ENCODE data around the gene CTIF. TPM values are rescaled to one million over a fixed set of nuclear protein-coding genes. Genes with fewer than 3 reads are reported as not detected.

CTIF gene
- total RNA-seq, 4 donors from 2014 or later: 72.2 to 137 (median 86.5) TPM

DNA sequence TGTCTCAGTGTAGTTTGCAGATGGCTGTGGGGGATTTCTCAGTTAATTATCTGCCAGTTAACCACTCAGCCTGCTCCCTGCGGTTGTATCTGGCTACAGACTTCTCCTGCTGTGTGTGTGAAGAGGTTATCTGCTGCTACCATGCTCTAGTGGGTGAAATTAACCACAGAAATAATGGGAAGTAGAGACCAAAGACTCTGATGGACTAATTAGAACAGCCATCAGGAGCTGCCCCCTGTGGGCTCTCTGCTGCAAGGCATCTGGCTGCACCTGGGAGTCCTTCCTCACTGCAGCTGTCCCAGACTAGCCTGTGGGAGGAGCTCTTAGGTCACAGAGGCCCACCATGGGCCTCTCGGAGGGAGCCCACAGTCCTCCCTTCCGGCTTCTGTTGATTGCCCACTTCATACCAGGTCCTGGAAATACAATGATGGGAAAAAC is 66.6 kb downstream of the CTIF start:
- Histone ChIP-seq H3K36me3 (no peaks in the 10 kb centered on the region), H3K4me3 (no peak overlapping the region), H3K4me1 (peaks cover 0 to 30% (median 0%) of the 10 kb centered on the region in 4 donors), H3K9me3 (no peaks in the 10 kb centered on the region), H3K27ac (no peak overlapping the region), H3K27me3 (no peaks in the 10 kb centered on the region)
- TF ChIP-seq POLR2A (IDR thresholded peaks at IDR 0.05) (no peak), EP300 (IDR thresholded peaks at IDR 0.05) (no peak)
- TF ChIP-seq, protein P1, sequence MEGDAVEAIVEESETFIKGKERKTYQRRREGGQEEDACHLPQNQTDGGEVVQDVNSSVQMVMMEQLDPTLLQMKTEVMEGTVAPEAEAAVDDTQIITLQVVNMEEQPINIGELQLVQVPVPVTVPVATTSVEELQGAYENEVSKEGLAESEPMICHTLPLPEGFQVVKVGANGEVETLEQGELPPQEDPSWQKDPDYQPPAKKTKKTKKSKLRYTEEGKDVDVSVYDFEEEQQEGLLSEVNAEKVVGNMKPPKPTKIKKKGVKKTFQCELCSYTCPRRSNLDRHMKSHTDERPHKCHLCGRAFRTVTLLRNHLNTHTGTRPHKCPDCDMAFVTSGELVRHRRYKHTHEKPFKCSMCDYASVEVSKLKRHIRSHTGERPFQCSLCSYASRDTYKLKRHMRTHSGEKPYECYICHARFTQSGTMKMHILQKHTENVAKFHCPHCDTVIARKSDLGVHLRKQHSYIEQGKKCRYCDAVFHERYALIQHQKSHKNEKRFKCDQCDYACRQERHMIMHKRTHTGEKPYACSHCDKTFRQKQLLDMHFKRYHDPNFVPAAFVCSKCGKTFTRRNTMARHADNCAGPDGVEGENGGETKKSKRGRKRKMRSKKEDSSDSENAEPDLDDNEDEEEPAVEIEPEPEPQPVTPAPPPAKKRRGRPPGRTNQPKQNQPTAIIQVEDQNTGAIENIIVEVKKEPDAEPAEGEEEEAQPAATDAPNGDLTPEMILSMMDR (IDR thresholded peaks at IDR 0.05): no peak
- whole genome bisulfite sequencing, 2 donors: 75 to 79% methylated on average over 3 of the region's 3 CpGs
- no peak for DNase-seq (ENCODE audit: low spot score in 2 of 2)

DNA sequence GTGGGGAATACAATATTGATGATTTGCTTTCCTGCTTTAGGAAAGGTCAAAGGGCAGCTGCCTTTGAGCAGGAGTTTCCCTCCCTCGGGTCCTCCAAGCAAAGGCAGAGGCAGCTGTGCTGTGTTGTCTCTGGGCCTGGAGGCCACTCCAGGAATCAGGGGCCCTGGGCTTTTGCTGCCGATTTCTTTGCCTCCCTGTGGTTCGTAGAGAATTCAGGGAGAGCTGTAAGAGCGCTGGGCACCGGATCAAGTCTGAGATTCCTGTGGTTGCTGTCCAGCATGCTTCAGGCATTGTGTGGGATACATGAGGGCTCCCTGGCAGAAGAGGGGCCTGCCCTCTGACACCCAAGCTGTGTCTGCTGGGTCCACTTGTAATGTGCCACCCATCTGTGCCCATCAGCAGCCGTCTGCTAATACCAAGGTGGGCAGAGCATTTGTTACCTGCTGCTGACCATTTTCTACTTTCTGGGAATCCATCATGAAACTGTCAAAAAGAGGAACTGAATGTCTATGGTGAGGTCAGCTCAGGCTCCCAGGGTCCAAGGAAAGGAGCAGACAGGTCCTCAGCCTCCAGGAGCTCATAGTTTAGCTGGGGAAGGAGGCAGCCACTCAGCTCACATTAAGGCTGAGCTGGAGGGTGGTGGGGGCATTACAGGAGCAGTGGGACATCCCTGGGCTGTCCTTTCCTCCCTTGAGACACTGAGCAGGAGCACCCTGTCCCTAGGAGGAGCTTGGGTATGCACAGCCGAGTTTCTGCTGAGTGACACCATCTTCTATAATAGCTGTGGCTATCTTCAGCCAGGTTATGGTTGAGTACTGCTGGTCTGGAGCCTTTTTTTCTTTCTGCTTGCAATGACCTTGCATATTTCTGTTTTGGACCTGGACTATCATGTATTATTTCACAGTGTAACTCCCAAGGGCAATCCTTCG is 68.5 kb downstream of the CTIF start:
- 44 to 61% methylated on average over 8 of the region's 8 CpGs for WGBS, 2 donors
- Histone ChIP-seq H3K4me1 (peaks cover 0 to 37% (median 0%) of the 10 kb centered on the region in 4 donors), H3K36me3 (no peaks in the 10 kb centered on the region), H3K27me3 (no peaks in the 10 kb centered on the region), H3K4me3 (no peak overlapping the region), H3K27ac (peak overlapping the region in 2 of 4 donors; percentile 18 to 32), H3K9me3 (no peaks in the 10 kb centered on the region)
- DNase-seq (ENCODE audit: low spot score in 2 of 2): peak in 1 of 2 donors; percentile 64
- no peak for TF ChIP-seq EP300 (IDR thresholded peaks at IDR 0.05)
- TF ChIP-seq POLR2A (IDR thresholded peaks at IDR 0.05): no peak

DNA sequence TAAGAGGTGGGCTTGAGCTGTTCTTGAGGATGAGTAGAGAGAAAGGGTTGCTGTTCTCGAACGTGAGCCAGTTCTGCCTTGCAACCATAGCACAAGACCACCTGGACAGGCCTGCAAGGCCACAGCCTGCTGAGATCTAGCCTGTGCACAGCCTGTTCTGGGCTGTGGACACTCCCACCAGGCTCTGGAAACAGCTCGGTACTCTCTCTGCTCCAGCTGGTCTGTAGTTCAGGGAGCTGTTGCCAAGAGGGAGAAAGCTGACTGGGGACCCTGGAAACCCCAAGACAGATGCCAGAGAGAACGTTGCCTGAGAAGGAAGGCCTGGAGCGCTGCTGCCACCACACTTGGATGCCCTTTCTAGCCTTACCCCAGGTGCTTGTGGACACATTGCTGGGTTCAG is 69.8 kb downstream of the CTIF start:
- no peak for DNase-seq (ENCODE audit: low spot score in 2 of 2)
- no peaks in the 10 kb centered on the region for H3K27me3 ChIP-seq
- H3K27ac ChIP-seq: no peak overlapping the region
- WGBS, 2 donors: 69 to 87% methylated on average over 5 of the region's 5 CpGs
- H3K9me3 ChIP-seq: no peaks in the 10 kb centered on the region
- peaks cover 0 to 47% (median 3%) of the 10 kb centered on the region in 4 donors for H3K4me1 ChIP-seq
- TF ChIP-seq EP300 (IDR thresholded peaks at IDR 0.05): no peak
- TF ChIP-seq POLR2A (IDR thresholded peaks at IDR 0.05): no peak
- TF ChIP-seq, protein P1 (IDR thresholded peaks at IDR 0.05): no peak
- H3K36me3 ChIP-seq: no peaks in the 10 kb centered on the region
- H3K4me3 ChIP-seq: no peak overlapping the region

DNA sequence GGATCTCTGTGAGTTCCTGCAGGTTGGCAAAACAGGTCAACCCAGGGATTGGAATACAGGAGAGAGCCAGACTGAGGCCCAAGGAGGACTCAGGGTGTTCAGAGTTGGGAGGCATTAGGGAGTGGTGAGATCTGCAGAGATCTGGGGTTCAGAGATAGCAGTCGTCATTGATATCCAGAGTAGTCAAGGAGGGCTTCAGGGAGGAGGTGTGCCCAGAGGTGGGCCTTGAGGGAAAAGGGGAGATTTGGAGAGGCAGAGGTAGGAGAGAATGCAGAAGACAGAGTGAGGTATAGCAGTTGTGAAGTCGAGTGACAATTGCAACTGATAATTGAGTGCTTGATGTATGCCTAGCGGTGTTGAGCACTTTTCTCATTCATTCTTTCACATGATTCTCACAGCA is 70.3 kb downstream of the CTIF start:
- WGBS, 2 donors: 94 to 96% methylated on average over 3 of the region's 3 CpGs
- no peaks in the 10 kb centered on the region for H3K9me3 ChIP-seq
- no peaks in the 10 kb centered on the region for H3K27me3 ChIP-seq
- H3K4me3 ChIP-seq: no peak overlapping the region
- DNase-seq (ENCODE audit: low spot score in 2 of 2): no peak
- peaks cover 0 to 52% (median 6%) of the 10 kb centered on the region in 4 donors for H3K4me1 ChIP-seq
- no peak overlapping the region for H3K27ac ChIP-seq
- TF ChIP-seq POLR2A (IDR thresholded peaks at IDR 0.05): no peak
- TF ChIP-seq, protein P1 (IDR thresholded peaks at IDR 0.05): no peak
- no peak for TF ChIP-seq EP300 (IDR thresholded peaks at IDR 0.05)
- no peaks in the 10 kb centered on the region for H3K36me3 ChIP-seq

DNA sequence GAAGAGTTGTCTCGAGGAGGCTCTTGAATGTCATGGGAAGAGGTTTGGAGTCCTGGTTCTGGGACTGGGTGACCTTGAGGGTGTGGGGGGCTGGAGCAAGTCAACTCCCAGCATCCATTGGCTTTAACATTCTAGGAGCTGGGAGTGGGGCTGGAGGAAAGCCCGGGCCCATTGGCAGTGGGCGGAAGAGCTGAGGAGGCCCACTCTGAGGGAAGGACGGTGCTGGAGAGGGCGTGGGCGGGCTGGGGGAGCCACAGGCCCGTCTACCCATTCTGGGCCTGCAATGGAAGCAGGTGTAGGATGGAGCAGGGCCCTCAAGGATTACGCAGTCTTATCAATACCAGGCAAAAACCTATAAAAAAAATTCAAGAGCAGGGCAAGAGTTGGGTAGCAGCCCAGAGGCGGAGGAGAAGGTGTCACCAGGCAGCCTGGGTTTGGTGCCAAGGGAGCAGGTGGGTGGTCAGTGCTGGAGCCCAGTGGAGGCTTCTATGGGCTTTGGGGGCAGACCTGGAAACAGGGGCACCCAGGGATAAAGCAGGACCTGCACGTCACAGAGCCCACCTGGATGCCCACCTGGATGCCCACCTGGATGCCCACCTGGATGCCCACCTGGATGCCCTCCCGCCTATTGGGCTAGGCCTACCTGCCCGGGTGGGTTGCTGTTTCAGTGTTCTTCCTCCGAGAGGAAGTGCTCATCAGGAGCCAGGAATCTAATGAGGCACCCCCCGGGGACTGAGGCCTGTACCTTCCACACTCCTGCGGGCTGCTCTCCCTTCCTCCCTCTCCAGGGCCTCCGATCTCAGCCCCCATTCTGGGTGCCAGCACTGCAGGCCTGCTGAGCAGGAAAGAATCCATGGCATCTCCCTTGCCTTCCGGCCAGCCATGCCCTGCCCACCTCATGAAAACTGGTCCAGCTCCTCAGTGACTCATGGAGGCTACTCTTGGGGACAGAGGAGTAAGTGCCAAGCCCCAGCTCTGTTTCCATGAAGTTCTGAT is 71.3 kb downstream of the CTIF start:
- no peak for DNase-seq (ENCODE audit: low spot score in 2 of 2)
- Histone ChIP-seq H3K27ac (no peak overlapping the region), H3K4me1 (peaks cover 0 to 52% (median 6%) of the 10 kb centered on the region in 4 donors), H3K27me3 (no peaks in the 10 kb centered on the region), H3K4me3 (no peak overlapping the region), H3K36me3 (no peaks in the 10 kb centered on the region), H3K9me3 (no peaks in the 10 kb centered on the region)
- WGBS, 2 donors: 87% methylated on average over 13 to 15 of the region's 17 CpGs
- TF ChIP-seq, protein P1 (IDR thresholded peaks at IDR 0.05): no peak
- TF ChIP-seq POLR2A (IDR thresholded peaks at IDR 0.05) (no peak), EP300 (IDR thresholded peaks at IDR 0.05) (no peak)
